EL (cell line): ENCODE measurements around the gene CLTCL1.

Experiments
- DNase-seq: peaks from one replicate; pipeline ENCODE4 v3.0.0-alpha.2; 2016

The CLTCL1 gene

DNA sequence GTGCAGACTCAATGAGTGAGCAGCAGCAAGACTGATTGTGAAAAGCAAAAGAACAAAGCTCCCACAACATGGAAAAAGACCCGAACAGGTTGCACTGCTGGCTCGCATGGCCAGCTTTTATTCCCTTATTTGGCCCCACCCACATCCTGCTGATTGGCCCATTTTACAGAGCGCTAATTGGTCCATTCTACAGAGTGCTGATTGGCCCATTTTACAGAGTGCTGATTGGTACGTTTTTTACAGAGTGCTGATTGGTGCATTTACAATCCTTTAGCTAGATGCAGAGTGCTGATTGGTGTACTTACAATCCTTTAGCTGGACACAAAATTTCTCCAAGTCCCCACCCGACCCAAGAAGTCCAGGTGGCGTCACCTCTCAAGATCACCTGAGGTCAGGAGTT is 97.6 kb downstream of the CLTCL1 start:
- no peak for DNase-seq

DNA sequence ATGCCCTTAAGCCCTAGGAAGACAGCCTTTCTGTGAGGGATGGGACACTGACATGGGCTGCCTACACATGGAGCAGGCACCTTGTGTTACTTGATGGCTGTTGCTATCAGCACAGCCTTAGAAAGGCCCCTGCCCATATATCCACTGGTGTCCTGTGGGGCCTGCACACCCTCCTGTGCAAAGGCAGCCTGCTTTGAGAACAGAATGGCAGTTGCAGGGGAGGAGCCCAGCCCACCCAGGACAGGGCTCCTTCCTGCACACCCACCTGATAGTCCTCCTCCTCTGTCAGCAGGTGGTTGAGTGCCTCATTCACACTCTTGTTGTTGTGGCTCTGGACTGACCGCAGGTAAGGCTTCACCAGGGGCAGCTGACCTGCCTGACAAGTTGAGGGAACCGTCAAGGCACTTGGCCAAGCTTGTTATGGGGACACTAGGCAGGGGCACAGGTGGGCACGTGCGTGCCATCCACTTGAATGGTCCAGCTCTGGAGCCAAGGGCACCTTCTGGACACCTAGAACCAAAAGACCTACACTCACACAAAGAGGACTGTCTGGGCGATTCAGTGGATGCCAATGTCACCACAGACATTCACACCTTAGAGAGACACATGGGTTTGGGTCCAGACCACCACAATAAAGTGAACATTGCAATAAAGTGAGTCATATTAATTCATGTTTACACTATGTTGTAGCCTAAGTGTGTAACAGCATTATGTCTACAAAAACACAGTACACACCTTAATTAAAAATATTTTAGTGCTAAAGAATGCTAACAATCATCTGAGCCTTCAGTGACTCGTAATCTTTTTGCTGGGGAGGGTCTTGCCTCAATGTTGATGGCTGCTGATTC is 103.6 kb downstream of the CLTCL1 start:
- no peak for DNase-seq

DNA sequence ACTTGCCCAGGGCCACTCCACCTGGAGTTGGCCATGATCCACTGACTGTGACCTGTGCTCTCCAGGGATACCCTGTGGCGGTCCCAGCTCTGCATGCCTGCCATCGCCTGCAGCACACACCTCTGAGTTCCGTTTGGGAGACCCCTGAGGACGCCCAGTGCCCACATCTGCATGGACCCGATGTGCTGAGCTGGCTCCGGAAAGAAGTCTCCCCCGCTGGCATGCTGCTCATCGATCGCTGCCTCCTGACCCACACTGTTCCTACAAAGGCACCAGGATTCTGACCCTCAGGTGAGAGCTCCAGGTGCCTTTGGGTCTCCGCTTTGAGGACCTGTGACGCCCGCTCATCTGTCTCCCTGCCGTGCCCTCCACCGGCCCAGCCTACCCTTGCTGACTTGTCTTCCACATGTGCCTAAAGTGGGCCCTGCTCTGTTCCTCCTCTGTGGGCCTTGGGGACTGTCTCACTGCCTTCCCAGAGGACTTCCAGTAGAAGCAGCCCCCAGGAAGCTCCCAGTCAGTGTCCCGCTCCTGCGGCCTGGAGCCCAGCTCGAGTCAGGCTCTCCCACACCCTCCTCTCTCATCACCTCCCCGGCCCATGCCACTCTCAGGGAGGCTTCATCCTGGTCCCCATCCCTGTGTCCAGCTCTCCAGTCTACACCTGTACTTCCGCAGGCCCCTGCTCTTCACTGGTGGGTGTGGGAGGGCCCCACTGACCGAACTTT is 107.1 kb downstream of the CLTCL1 start:
- no peak for DNase-seq

DNA sequence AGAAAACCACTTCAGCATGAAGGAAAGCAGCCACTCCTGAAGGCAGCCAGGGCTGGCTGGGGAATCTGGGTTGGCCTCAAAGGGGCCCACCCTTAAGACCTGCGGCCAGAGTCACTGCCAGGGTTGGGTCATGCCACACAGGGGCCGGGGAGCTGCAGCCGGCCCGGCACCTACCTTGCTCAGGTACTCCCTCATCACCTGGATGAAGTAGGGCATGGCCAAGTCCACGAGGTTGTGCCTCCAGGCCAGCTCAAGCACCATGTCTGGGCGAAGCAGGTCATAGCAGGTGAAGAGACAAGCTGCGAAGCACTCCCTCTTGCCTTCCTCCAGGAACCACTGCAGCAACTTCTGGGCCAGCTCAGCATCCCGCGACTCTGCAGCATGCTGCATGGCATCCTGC is 108.3 kb downstream of the CLTCL1 start:
- DNase-seq, result no peak

DNA sequence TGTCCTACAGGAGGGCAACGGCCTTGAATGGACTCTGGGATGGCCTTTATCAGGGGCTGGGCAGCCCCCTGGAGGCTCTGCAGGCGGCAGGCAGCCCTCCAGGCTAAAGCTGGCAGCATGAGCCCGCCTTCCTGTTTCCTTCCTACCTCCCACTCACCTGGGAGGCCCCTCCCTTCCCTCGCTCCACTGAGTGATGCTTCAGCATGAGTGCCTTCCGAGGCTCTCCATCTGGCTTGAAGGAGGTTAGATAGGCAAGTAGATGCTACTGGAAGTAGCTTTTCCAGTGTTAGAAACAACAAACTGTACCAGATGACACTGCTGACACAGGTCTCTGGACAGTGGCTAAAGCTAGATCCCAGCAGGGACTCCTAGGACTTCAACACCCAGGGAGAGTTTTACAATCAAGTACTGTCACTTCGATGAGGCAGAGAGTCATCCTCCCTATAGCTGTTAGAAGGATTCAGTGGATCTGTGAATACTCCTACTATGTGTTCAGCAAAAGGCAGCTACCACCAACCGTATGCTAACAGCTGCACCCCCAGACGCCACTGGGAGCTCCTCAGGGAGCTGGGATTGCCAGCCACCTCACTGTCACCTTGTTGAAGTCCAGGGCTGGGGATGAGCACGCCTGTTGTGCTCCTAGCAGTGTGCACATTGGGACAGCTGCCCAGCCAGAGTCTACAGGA is 108.9 kb downstream of the CLTCL1 start:
- DNase-seq, result no peak

DNA sequence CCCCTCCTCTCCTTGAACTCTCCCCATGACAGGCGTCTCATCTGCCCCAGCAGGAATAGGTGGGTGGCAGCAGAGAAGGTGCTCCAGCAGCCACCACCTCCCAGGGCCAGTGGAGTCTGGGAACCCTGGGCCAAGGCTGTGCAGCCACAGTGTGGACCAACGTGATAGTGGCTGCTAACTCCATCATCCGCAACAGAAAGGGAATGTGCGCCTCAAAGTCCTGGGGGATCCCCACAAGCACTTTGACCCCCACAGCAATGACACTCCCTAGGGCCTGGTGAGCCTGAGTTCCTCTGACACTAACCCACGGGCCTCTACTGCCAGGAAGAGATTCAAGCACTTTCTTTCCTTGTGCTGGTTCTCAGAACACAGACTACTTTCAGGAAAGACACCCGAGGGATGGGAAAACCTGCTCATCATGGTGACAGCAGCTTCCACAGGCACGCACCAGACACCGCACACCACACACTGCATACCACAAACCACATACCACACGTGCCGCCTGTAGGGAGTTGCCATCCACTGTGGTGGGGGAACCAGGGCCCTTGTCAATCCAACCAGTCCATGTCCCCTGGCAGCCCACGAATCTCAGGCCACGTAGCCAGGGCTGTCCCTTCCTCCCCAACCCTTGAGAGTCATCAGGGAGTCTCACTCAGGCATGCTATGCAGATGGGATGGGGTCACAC is 109.6 kb downstream of the CLTCL1 start:
- DNase-seq, result no peak

DNA sequence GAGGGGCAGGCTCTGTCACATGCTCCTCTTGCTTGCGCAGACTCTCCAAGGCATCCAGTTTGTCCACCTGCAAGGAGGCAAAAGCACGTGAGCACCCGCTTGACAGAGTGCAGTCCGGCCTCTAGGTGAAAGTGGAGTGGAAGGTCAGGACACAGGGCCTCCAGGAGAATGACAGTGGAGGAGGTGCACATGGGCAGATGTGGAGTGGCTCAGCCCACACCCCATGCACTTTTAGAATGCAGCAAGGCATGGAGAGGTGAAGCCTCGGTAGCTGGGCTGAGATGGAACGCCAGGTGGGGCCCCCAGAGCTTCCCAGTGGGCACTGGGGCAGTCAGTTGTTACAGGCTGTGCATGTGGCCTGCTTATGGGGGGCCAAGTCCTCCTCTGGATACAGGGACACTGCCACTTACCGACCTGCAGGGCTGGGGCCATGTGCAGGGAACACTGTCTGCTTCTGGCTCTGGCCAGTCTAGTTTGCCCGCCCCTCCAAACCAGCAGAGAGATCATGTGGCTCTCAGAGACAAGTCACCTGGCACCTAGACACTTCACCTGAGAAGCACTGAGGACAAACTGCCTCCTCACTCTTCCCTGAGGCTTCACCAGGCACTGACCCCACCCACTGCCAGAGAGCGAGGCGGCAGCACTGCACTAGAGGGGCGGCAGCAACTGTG is 110.6 kb downstream of the CLTCL1 start:
- DNase-seq, result no peak

DNA sequence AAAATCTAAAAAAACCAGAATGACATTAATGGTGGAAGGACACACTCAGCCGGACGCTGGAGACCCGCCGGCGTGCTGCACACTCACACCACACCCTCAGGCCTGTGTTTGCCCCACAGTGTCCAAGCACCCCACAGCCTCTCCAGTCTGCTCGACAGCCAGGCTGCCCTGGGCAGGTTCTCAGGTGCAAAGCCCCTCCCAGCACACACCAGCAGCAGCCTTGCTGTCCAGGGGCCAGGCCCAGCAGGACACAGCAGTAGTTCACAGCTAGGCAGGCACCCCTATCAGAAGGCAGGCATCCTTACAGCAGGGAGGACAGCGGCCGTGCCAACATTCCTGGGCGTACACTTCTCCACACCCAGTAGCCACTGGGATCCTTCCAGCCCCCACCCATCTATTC is 111.3 kb downstream of the CLTCL1 start:
- DNase-seq, result no peak

DNA sequence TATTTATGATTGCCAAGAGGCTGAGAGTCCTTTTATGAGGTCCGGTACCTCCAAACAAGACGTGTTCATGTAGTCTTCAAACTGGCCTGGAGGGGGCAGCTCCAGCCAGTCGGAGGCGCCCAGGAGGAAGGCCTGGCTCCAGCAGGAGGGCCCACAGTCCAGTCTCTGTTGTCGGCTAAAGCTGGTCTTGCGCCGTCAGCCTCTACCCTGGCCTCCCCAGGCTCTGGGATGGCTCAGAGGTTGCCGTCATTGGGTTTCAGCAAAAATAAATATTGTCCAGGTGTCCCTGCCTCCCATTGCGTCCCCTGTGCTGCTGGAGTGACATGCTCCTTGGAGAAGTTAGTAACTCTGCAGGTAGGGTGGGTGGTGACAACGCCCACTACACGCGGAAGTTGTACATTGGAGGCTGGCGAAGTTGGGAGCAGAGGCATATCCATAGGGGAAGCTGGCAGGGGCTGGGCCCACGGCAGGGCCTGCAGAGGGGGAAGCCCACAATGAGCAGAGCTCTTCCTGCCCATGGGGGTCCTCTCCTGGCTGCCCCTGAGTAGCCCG is 111.9 kb downstream of the CLTCL1 start:
- DNase-seq, result peak; percentile 83

DNA sequence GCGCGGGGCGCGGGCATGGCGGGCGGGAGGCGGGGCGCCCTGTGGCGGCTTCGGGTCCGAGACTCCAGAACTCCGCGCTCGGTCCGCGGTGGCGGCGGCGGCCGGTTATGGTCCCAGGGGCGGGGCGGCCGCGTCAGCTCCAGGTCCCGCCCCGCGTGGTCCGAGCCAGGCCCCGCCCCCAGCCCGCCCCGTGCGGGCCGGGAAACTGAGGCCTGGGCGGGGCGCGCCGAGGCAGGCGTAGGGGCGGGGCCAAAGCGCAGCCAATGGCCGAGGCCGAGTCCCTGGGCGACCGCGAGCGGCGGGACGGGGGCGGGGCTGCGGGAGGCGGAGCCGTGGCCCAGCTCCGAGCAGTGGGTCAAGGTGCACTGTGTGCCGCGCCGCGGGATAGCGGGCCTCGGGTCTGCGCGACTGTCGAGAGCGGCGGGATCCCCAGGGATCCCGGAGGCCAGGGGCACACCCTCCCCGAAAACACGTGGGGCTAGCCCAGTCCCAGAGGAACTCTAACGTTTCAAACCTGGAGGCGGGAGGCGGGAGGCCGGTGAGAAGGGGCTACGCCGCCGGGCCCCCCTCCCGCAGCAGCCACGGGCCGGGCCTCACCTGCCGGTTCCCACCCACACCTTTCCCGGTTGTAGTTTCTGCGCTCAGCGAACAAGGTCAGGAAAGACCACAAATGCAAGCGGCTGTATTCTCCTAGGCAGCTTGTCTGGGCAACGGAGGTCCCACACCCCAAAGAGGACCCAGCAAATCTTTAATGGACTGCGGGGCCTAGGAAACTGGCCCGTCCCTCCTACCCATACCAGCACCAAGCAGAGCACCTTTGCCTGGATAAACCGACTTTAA is 112.6 kb downstream of the CLTCL1 start, which contains the start of gene SLC25A1:
TSS of gene SLC25A1 (minus strand) at position 80 of the 840 bp plus-strand sequence. CDS start at position 17, 63 bp downstream.
- peak; percentile 91 for DNase-seq

DNA sequence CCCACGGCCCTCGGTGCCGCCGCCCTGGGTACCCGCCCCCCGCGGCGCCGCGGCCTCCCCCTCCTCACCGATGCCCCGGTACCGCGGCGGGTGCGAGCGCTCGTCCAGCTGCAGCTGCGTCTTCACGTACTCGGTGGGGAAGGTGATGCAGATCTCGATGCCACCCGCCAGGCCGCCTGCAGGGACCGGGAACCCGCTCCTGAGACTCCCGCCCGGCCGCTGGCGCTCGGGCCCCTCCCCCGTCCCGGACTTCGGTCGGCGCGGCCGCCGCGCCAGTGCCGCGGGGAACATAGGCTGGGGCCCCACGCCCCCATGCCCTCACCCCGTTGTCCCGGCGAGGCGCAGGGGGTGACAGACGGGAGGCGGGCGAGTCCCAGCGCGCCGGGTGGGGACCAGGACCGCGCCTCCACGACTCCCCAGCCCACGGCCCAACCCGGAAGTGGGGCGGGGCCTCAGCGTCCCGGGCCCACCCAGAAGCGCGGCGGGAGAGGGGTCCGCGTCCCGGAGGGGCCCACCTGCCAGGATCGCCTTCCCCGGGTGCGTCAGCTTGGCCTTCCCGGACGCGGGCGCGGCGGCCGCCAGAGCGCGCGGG is 113.4 kb downstream of the CLTCL1 start:
- no peak for DNase-seq

DNA sequence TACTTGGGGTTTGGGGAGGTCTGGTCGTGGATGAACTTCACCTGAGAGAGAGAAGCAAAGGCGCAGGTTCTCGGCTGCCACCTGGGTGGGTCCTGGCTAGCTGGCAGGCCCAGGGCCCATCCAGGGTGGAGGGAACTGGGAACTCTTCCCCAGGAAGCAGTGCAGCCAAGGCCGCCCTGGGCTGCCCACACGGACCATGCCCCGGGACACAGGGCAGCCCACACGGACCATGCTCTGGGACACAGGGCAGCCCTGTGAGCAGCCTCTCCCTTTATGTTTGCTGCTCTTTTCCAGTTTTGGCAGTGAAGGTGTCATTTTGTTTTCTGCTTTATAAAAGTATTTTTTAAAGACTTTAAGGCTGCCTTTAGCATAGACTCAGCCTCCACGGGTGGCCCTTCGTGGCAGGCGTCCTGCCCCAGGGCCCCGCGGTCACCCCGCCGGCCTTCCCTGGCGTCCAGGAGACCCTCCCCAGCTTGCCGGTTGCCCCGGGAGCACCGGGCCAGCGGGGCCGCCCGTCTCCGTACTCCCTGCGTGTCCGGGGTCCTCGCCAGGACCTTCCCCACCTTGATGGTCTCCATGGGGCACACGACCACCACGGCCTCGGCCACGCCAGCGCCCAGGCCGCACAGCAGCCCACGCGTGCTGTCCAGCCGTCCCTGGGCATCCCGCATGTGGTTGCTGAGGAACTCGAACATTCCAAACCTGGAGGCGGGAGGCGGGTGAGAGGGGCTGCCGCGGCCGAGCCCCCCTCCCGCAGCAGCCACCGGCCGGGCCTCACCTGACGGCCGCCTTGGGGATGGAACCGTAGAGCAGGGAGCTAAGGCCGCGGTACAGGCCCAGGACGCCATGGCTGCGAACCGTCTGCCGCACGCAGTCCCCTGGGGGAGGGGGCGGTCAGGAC is 114.1 kb downstream of the CLTCL1 start:
- DNase-seq, result no peak

DNA sequence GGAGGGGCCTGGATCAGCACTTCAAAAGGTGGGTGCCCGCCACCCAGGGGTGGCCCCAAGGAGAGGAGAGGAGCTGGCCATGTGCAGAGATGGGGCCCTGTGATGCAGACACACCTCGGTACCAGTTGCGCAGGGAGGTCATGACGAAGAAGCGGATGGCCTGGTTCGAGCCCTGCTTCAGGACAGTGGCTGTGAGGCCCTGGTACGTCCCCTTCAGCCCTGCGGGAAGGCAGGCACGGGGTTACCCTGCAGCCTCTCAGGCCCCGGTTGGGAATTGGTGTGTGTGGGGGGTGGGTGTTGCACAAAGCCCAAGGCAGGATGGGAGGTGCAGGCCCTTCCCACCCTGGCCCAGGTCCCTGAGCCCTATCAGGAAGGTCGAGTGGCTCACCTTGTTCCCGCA is 114.8 kb downstream of the CLTCL1 start:
- DNase-seq, result no peak

DNA sequence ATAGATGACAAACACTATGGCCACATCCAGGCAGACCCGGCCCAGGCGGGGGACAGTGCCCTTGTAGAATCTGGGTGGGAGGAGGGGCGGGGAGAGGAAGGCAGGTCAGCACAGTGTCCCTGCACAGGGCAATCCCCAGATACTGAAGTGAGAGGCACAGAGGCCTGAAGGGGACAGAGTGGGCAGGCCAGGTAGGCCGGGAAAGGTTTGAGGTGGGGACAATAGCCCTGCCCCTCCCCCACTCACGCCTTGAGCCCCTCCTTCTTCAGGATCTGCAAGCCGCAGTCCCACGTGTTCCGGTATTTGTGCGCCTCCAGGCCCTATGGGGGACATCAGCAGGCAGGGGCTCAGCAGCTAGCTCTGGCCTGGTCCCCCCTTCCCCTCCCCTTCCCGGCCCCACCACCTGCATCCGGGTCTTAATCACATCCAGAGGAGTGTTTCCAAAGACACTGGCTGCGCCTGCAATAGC is 115.3 kb downstream of the CLTCL1 start:
- no peak for DNase-seq

DNA sequence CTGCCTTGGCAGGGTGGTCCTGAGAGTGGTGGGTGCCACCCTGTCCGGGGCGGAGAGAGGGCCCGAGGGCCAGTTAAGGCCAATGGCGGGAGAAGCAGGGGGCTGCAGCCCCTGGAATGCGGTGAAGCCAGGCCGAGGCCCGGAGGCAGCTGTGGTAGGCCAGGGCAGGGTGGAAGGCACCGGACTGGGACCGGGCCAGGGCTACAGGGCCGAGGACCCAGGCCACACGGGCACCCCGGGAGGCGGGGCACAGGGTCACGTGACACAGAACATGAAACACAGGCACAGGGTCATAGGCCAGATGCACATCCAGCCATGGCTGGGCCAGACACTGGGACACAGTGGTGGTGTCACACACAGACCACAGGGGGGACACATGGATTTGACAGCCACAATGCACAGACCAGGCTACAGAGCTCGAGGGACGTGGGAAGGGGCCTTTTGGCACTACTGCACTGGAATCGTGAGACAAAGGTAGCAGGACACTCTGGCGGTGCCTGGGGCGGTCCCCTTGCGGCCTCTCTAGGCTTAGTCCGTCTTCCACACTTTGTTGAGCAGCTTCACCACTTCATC is 115.8 kb downstream of the CLTCL1 start:
- no peak for DNase-seq

DNA sequence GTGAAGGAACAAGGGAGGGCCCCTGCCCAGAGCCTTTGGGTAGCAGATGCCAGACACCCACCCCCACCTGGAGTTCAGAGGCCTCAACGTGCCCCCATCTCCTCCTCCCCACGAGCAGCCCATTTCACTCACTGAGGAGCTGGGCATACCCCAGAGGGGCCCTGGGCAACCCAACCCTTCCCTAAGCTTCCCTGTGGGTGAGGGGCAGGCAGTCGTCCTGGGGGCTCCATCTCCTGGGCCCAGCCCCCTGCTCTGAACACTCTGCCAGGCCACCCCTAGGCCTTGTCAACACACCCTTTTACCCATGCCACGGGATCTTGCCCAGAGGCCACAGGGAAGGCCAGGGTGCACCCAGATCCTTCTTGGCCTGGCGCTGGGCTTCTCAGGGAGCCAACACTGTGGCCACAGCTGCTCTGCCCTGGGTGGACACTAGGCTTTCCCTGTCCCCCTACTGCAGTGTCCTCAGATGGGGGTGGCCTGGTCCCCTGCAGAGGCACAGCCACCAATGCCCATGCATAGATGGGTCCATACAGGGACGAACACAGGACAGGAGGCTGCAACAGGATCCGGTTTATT is 116.4 kb downstream of the CLTCL1 start:
- DNase-seq, result no peak

DNA sequence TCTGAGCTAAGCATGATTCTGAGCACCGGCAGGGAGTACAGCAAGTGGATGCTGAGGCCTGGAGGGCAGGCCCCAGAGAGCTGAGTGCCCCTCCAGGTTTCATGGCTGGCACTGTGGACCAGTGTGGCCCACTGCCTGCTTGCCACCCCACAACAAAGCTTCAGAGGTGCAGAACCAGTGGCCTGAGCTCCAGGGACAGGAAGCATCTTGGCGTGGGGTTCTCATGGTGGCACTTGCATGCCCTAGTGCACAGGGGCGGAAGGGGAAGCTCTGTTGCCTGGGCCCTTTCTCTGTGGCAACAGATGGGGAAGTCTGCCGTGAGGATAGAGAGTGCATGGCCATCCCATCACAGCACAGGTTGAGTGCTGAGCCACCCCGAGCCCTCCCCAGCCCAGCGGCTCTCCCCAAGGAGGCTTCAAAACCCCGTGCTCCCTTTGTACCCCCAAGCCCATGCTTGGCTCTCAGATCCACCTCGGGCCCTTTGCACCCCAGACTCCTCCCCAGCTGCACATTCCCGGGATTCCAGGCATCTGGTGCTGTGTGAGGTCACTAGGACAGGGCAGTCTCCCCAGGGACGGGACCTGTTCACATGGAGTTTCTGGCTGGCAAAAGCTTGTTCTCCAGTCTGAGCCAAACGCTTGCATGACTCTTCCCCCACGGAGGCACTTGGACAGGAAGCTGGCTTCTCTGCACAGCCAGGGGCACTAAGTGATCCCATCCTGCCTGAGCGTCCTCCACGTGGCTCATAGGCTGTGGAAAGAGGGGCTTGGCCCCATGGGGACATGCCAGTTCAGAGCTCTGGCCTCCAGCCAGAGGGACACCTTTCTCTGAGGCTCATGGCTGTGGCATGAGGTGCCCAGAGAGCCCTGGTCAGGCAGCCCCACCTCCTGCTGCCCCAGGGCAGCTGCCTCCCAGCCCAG is 117.2 kb downstream of the CLTCL1 start:
- DNase-seq, result peak; percentile 87
